Activated CD8-positive, alpha-beta memory T cell treated with anti-CD3 and anti-CD28 coated beads for 36 hours (primary cell): ENCODE results near the gene HEG1. TPM values are rescaled to one million over a fixed set of nuclear protein-coding genes. Genes with fewer than 3 reads are reported as not detected.

Experiments used
- CTCF ChIA-PET: fragments of 350-600 bp; sonication (Branson Sonifier 250); formaldehyde crosslinking; loops from one replicate; lab custom pipeline; 2021; ENCODE audit warnings: antibody characterized with exemption; lab: Charles Lee
- POLR2A ChIA-PET: fragments of 350-600 bp; sonication (Branson Sonifier 250); formaldehyde crosslinking; loops from one replicate; lab custom pipeline; 2021; ENCODE audit warnings: antibody characterized with exemption; lab: Charles Lee
- total RNA-seq, 2 experiments: library from RNA; stranded (reverse); gene quantifications; one replicate each; pipeline ENCODE4 v1.2.3, GENCODE V29; 2021

HEG1 gene
- total RNA-seq, 2 experiments from 2014 or later = 26.8 to 27.0 TPM

DNA sequence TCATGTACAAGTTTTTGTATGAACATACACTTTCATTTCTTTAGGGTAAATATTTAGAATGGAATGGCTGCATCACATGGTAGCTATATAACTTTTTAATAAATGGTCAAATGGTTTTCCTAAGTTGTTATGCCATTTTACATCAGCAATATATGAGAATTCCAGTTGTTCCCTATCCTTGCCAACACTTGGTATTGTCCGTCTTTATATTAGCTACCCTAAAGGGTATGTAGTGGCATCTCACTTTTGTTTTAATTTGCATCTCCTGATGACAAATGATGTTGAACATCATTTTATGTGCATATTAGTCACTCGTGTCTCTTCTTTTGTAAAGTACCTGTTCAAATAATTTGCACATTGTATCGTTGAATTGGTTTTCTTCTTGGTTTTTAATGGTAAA lies 118.7 kb downstream of the HEG1 start:
- ChIA-PET POLR2A (no interaction called here), CTCF (no interaction called here)

DNA sequence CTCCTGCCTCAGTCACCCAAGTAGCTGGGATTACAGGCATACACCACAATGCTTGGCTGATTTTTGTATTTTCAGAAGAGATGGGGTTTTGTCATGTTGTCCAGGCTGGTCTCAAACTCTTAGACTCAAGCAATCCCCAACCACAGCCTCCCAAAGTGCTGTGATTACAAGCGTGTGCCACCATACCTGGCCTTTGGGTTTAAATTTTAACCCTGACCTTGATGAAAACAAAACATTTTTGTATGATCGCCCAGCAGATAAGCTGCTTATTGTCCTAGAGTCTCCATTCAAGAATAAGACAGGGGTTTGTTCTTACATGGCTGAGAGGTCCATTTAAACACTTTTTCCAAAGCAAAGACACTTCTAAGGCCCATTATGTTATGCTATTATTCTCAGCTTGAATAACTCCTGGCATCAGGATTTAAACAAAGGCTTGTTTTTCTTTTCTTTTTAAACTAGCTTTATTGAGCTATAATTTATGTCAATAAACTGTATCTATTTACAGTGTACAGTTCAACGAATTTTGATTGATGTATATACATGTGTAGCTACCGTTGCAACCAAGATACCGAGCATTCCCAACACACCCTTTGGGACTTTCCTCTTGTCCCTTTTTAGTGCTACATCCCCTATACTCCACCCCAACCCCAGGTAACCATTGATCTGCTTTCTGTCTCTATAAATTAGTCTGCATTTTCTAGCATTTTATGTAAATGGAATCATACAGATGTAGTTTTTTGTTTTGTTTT lies 119.8 kb downstream of the HEG1 start:
- POLR2A ChIA-PET = no interaction called here
- CTCF ChIA-PET = interaction anchor here (0.6 to 1.5 kb wide), 3 partner anchors 14 to 649 kb away, joined by 3 to 4 read pairs (median 4); no protein-coding TSS in a partner anchor

DNA sequence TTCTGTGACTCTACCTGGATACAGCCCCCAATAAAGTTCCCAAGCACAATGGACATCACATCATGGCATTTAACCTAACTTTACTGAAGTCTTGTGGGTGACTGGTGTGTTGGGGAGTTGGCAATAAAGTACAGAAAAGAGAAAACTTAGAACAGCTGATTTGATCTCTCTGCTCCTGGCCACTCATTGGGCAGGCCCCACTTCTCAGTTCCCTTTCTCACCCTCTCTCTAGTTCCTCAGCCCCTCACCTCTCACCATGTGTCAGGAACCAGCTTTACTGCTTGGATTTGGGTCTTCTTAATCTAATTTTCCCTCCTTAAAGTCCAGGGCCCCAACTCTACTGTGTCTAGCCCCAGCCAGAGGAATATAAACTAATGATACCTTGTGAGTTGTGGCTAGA lies 120.5 kb downstream of the HEG1 start:
- CTCF ChIA-PET = interaction anchor here (0.6 to 1.5 kb wide), 3 partner anchors 13 to 650 kb away, joined by 3 to 4 read pairs (median 4); no protein-coding TSS in a partner anchor
- POLR2A ChIA-PET = interaction anchor here (0.5 kb wide), 1 partner anchor 667 kb away, joined by 4 read pairs; no protein-coding TSS in a partner anchor

DNA sequence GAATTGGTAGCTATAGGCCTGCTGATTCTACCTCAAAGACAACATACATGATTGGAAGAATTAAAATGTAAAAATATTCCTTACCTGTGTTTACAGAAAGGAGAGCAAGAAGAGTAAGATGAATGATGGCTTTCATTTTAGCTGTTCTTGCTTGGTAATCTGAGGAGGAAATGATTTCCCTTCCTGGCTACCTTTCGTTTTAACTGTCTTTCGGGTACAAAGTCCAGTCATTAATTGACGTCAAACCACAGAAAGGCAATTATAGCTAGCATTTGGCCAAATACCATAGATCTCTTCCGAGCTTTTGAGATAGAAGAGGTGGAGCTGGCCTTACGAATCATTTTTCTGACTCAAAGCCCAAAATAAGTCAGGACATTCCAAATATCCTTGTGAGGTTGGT lies 121.2 kb downstream of the HEG1 start, which contains the start of gene MUC13:
Gene MUC13 (minus strand): TSS at position 175 of the 400 bp plus-strand sequence. CDS start 39 bp downstream, at position 136.
- CTCF ChIA-PET = interaction anchor here (1.5 kb wide), 1 partner anchor 651 kb away, joined by 4 read pairs; no protein-coding TSS in a partner anchor
- POLR2A ChIA-PET = interaction anchor here (0.5 kb wide), 1 partner anchor 668 kb away, joined by 4 read pairs; no protein-coding TSS in a partner anchor

DNA sequence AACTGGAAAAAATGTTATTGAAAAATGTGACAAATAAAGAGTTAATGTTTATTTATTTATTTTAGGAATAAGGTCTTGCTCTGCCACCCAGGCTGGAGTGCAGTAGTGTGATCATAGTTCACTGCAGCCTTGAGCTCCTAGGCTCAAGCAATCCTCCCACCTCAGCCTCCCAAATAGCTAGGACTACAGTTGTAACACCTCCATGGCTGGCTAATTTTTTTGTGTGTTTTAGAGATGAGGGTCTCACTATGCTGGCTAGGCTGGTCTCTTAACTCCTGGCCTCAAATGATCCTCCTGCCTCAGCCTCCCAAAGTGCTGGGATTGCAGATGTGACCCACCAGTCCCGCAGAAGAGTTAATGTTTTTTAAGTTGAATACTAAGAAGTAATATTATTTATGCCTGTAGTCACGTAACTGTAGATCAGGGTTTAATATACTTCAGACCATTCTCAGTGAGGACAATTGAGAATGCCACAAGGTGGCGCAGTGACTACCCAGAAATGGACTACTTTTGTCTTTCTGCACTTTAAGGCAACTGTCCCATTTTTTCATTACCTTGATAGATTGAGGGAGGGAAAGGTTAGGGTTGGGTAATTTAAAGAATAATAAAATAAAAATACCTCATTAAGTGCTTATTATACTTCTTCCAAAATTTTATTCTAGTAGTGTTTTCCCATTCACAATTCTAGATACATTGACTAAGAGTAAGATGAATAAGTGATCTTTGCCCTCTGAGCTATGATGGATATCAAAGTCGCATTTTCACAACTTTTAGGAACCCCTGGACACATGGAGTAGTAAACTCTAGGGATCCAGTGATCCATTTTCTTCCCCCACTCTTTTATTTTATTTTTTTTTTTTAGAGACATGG lies 127.2 kb downstream of the HEG1 start:
- POLR2A ChIA-PET = no interaction called here
- CTCF ChIA-PET = interaction anchor here (0.6 to 0.7 kb wide), 3 partner anchors 59 to 274 kb away, joined by 3 to 4 read pairs (median 3); no protein-coding TSS in a partner anchor

DNA sequence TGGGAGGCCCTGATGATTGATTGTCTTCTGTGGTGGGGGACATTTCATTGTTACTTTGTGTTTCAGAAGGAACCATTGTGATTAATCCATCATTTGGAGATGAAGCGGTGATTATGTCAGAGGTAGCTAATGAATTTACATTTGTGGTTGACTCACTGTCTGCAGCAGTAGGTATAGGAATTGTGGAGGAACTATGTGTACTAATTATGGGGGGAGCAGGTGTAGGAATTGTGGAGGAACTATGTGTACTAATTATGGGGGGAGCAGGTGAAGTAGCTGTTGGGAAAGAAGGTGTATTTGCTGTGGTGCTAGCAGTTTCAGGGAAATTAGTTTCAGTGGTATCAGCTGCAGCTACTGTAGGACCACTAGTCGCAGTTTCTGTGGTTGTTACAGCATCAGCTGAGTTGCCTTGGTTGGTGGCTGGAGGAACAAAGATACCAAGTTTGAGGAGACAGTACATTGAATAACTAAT lies 128.2 kb downstream of the HEG1 start:
- POLR2A ChIA-PET = no interaction called here

DNA sequence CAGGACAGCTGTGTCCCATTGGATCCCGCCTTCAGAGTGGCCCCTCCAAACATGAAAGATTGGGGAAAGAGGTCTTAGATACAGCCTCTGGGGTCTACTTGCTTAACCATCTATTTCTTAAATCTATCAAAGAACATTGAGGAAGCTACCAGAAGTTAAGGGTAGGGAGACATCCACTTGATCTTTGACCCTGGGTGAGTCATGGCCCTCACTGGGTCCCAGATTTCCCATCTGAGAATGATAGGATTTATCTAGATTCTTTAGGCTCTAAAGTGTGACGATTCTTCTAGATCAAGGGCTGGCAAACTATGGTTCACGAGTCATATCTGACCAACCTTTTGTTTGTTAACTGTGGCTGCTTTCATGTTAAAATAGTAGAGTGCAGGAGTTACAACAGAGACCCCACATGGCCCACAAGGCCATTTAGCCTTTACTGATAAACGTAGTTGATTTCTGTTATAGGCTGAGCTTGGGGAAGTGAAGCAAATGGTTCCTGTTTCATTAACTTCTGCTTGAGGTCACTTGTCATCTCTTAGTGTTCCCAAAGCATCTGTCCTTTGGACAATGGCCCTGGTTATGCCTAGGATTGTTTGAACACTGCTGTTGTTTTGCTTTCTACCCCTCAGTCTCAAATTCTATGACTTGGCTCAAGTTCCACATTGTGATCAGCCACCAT lies 129.2 kb downstream of the HEG1 start:
- POLR2A ChIA-PET = no interaction called here
- CTCF ChIA-PET = interaction anchor here (1.1 kb wide), 1 partner anchor 512 kb away, joined by 3 read pairs; no protein-coding TSS in a partner anchor

More for the DNA sequence above, 128.2 kb downstream of the HEG1 start:
- CTCF ChIA-PET = interaction anchor here (0.7 to 1.1 kb wide), 3 partner anchors 16 to 511 kb away, joined by 3 to 4 read pairs (median 3); no protein-coding TSS in a partner anchor

DNA sequence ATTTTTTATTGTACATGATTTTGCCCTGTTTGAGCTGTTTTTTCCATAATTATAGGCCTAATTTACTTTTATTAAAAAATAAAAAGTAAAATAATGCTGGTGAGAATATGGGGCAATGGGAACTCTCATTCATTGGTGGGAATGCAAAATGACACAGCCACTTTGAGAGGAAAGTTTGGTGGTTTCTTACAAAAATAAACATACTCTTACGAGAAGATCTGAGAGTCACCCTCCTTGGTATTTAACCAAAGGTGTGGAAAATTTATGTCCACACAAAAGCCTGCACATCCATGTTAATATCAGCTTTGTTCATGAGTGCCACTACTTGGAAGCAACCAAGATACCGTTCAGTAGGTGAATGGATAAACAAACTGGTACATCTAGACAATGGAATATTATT lies 131.1 kb downstream of the HEG1 start:
- ChIA-PET CTCF (interaction anchor here (1.5 kb wide), 1 partner anchor 23 kb away, joined by 5 read pairs; no protein-coding TSS in a partner anchor), POLR2A (no interaction called here)

DNA sequence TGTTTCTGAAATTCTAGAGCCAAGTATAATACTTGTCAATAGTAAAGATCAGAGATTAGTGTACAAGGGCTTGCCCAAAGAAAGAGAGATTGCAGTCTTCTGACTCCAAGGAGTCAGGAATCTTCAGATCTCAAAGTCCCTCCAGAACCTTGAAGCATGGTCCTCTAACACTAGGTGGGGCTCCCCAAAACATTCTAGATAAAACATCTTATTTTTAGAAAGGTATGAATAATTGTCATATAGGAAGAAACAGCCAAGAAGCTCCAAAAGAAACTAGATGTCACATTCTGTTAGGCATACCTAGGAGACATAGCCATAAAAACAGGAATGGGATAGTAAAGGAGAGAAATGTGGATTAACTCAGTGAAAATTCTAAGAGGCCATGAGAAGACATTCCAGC lies 132.0 kb downstream of the HEG1 start:
- CTCF ChIA-PET = interaction anchor here (1.1 to 1.5 kb wide), 2 partner anchors 15 to 22 kb away, joined by 3 to 5 read pairs; no protein-coding TSS in a partner anchor
- POLR2A ChIA-PET = no interaction called here

DNA sequence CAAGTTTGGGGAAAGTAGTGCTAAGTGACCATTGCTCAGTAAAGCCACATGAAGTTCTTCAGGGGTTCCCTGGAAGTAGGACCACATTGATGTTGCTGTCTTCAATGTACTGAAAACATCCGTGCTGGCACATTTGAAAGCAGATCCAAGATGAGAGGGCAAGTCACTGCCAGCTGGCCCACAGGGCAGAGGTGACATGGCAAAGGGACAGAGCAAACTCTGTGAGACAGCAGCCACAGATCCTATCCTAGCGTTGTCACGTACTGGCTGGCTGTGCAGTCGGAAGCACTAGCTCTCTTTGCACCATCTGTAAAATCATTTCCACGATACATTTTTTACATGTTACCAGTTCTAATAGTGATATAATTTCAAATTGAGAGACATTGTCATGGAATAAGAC lies 135.1 kb downstream of the HEG1 start:
- CTCF ChIA-PET = interaction anchor here (1.6 kb wide), 1 partner anchor 19 kb away, joined by 5 read pairs; no protein-coding TSS in a partner anchor
- POLR2A ChIA-PET = no interaction called here

DNA sequence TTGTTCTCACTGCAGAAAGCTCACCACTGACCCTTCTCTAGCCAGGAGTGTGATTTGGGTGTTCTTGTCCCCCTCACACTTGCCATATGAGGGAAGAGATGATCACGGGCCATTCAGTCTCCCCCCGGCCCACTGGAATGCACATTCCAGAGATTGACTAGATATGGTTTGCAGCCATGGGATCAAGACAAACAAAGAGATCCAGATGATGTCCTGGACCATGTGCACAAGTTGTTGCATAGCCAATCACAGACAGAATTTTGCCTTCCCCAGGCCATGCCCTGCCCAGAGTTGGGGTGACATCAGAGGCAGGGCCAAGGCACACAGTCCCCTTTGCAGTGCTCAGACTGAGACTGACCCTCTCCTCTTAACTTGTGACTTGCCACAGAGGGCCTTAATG lies 136.0 kb downstream of the HEG1 start:
- CTCF ChIA-PET = interaction anchor here (1.6 kb wide), 1 partner anchor 18 kb away, joined by 5 read pairs; no protein-coding TSS in a partner anchor
- POLR2A ChIA-PET = no interaction called here

DNA sequence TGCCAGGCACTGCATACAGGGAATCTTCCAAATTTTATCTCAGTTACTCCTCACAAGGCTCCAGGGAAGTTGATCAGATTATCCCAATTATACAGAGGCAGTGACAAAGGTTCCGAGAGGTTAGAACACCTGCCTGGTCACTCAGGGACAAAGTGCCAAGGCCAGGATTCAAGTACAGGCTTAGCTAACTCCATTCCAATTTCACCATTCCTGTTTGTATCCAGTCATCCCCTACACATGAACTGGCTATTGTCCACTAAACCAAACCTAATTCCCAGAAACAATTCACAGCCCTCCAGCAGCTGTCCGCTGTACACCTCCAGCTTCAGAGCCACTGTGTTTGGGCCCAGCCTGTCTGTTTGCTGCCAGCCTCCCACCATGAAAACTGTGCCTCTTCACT lies 137.3 kb downstream of the HEG1 start:
- ChIA-PET POLR2A (no interaction called here), CTCF (interaction anchor here (1.2 kb wide), 1 partner anchor 17 kb away, joined by 3 read pairs; no protein-coding TSS in a partner anchor)

DNA sequence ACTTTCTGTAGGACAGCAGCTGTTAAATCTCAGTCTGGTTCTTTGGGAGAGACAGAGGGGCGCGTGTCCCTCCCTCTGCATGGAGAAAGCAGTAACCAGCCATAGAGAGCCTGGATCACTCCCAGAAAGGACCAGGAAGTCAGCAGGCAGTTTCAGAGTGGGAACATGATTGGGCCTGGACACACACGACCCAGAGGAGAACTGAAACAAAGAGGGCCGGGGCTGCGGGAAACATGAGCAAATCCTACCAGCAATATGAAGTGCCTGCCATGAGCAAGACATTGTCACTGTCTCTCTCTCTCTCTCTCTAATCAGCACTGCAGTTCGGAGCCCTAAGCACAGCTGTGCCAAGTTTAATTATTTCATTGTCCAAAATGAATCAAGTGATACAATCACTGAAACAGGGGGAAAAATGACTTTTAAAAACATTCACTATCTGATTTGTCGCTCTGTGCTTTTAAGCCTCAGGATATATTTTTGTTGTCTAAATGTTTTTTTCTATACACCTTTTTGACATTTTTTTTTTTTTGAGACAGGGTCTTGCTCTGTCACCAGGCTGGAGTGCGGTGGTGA lies 138.9 kb downstream of the HEG1 start:
- ChIA-PET POLR2A (no interaction called here), CTCF (no interaction called here)

Other genes starting within 250 kb of the HEG1 start
- gene ITGB5, start 168.6 kb downstream of the HEG1 start, total RNA-seq = 1 to 10 TPM; 1.2 to 1.3 TPM
- gene MUC13, start 121.2 kb downstream of the HEG1 start, total RNA-seq = not detected
- gene SLC12A8, start 156.8 kb upstream of the HEG1 start, total RNA-seq = 1 to 10 TPM; 3.9 to 5.6 TPM